Fibroblast of gingiva (primary cell): ENCODE results near the gene PPIP5K2.
A peak's percentile ranks its signal among the peaks of the same experiment; 100 is the strongest.
"Not testable (repeated sequence)": the region's sequence is repeated elsewhere in the genome, so short reads cannot be mapped to it uniquely, and the experiment has no call there.

Experiments used
- DNase-seq: peaks from one replicate; pipeline ENCODE4 v3.0.0-alpha.2; 2011; ENCODE audit warnings: low read depth

Gene PPIP5K2

DNA sequence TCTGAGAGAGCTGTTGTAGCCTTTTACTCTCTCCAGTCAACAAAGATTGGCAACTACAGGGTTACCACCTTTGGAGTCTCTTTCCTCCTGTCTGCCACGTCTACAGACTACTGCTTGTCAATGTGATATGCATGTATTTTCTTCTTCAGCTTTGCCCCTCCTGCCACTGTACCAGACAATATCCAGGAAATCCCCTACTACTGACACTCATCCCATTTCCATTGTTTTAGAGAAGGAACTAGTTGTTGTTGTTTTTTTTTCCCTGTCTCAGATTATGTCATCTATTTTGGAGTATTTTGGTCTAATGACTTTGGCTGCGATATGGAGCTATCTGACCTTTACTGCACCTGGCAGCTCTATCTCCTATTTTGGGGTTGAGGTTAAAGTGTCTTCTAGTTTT lies 88.4 kb downstream of the PPIP5K2 start:
- DNase-seq, result no peak

DNA sequence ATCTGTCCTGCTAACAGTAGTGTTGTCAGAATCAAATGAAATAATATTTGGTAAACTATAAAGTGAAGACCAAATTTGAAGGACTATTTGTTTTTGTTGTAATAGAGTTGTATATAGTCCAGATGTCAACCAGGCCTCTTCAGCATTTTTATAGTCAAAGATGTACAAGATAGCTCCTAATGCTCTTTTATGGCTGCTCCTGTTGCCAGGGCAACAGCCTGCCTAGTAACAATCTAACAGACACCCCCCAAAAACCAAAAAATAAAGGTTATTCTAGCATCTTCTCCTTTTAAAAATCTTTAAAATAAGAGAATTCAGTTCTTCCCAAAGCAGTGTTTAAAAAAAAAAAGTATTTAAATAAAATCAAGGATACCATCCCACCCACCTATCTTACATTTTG lies 89.0 kb downstream of the PPIP5K2 start:
- DNase-seq, result no peak

DNA sequence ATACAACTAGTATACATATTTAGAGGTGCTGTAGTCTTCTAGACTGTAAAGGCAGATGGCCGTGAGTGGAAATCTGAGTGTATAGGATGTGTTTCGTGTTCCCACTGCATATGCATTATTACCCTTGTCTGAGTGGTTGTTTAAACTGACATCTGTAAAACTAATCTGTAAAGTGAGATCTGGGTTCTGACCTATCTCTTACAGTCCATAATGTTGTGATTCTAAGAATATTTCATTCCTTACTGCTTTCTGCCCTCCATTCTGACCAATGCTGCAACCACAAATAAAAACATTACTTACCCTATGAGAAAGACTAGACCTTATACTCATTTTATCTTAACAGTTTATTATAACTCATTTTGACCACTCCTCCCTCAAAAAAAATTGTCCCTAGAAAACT lies 90.9 kb downstream of the PPIP5K2 start:
- DNase-seq, result no peak

DNA sequence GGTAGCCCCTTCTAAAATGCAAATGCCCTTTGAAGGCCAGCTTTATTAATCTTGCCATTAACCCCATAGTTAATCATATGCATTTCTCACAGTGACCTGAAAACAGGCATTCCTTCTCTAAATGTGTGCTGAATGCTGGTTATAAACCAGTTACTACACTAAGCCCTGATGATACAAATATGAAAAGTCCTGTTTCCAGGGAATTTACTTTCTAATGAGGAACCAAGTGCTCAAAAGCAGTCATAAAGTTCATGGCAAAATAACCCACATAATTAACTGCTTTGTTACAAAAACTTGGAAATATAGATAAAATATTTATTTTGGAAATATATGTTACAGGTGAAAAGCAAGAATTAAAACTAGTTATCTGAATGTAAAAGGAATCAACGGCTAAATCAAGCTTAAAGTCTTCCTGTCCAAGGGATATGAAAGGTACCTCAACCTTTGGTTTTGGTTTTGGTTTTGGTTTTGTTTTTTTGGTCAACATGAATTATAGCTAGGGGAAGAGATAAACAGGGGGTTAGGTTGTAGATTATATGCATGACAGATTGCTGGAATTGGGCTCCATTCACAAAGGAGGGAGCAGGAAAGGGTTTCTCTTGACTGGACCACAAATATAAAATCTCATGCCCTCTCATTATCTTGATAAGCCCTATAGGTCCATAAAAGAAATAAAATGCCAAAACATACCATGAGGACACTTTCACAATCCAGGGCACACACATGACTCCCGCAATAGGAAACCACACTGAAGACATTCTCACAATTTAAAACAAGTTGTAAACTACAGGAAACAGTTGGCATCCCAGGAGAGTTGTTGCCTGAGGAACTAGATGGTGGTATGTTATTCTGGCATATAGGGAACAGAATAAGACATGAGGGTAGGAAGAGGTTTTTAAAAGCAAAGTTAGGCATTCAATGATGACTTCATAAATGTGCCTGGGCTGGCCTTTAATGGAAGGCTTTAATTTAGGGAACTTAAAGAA lies 91.8 kb downstream of the PPIP5K2 start:
- DNase-seq, result no peak

DNA sequence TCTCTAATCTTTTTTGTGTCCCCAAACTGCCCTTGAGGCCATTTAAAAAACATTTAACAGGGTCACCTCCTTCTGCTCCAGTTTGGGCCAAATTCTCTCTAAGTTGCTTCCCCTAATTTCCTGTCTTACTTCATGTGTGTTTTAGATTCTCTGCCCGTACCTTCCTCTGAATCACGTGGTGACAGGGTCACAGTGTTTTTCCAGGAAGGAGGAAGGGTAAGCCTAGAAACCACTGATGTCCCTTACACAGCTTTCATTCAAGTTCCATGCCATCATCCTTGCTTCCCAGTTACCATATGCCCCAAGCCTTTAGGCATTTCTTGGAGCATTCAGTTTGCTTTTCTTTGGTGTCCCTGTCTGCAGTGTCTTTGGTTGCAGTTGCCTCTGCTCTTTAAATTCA lies 96.0 kb downstream of the PPIP5K2 start:
- DNase-seq, result no peak

DNA sequence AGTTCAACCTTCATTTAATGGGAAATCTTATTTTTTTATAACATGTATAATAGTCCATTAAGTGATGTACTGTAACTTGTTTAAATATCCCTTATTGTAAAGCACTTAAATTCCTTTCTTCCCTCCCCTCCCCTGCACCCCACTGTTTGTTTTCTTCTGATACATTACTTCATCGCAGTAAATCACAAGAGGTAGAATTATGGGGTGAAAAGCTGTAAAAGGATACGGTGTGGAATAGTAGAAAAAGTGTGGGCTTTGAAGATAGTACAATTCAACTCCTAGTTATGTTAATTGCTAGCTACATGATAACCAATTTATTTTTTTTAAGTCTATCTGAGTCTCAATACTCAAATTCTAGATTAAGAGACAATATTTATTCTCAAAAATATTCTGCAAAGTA lies 96.6 kb downstream of the PPIP5K2 start:
- DNase-seq, result no peak

DNA sequence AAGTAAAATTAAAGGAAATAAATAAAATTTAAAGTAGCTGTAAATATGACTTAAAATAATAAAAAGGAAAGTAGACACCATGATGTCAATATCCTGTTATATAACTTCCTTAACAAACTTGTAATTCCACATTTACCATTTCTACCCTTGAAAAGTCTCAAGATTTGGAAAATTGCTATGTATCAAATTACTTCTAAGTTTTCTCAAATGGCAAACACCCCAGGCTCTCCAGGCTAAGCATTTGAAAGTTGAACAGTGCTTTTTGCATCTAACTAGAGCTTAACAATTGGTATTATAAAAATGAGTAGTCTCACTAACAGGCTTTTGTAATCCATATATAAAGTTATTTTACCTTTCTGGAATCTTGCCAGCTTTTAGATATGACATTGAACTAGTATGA lies 97.0 kb downstream of the PPIP5K2 start:
- no peak for DNase-seq

DNA sequence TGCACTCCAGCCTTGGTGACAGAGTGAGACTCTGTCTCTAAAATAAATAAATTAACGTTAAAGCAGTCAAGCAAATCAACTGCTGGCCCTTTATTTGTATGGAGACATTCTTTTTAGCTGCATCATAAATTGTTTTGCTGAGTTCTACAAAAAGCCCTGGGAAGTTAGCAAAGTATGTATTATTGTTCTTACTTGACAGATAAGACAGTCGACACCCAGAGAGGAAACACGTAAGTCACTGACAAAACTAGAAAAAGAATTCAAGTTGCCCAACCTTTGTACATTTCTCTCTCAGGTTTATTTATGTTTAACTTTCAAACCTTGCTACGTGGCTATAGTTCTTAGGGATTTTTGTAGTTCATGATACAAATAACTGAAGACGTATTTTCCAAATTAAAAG lies 98.1 kb downstream of the PPIP5K2 start:
- DNase-seq, result peak; percentile 68

DNA sequence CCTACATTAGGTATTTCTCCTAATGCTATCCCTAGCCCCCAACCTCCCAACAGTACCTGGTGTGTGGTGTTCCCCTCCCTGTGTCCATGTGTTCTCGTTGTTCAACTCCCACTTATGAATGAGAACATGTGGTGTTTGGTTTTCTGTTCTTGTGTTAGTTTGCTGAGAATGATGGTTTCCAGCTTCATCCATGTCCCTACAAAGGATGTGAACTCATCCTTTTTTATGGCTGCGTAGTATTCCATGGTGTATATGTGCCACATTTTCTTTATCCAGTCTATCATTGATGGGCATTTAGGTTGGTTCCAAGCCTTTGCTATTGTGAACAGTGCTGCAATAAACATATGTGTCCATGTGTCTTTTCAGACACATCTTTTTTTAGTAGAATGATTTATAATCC lies 99.0 kb downstream of the PPIP5K2 start:
- not testable (repeated sequence) for DNase-seq

DNA sequence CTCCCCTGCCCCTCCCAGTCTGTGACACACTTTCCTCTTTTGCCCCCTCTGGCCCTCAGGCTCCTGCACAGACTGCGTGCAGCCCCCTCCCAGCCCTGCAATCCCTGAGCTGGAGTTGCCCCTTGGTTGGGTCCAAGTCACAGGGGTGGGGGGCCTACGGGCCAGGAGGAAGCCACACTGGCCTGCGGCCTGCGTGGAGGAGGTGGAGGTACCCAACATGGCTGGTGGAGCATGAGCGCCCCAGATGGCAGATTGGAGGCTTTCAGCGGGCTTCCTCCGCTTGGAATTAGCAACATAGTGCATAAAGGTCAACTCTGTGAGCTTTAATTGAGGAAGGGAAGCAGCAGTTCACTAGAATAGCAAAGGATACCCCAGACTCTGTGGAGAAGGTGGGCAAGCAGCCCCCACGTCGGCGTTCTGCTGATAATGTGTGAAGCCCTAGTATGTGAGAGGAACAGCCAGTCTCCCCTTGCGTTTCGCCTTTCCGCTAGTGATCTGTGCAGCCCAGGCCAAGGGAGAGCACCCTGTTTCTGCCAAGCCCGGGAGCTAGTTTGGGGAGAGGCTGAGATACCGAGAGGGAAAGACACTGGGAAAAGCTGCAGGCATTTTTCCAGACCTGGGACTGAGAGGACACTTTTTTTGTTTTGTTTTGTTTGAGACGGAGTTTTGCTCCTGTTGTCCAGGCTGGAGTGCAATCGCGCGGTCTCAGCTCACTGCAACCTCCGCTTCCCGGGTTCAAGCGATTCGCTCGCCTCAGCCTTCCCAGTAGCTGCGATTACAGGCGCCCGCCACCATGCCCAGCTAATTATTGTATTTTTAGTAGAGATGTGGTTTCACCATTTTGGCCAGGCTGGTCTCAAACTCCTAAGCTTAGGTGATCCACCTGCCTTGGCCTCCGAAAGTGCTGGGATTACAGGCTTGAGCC lies 103.2 kb downstream of the PPIP5K2 start:
- no peak for DNase-seq

DNA sequence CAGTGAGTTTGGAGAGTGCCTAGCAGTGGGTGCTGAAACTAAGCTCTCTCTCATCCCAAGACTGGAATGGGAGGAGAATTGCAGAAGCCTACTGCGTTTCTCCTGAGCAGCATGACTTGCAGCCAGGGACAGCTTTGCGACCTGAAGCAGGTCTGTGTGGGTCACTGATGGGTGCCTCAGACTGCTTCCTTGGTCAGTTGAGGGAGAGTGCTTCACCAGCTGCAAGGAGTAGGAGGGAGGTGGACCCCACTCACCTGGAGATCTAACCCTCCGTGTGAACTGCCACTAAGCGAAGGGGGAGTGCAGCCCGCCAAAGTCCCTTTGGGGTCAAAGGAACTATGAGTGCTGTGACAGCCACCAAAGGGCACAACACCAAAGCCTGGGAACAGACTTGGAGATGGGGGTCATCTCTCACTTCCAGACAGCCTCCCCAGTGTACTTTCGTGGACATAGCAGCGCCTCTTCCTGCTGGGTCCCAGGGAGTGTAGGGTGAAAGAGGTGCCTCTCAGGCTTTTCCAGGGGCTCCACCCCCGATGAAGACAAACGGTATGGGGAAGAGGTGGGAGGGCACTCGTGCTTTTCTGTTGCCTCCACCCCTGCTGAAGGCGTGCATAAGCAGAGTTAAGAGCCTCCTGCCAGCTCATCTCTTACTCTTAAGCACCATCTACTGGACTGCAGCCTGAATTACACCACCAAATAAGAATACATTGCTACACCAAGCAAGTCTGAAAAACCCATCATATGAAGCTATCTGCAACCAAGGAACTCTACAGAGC lies 104.2 kb downstream of the PPIP5K2 start:
- DNase-seq, result peak; percentile 76

DNA sequence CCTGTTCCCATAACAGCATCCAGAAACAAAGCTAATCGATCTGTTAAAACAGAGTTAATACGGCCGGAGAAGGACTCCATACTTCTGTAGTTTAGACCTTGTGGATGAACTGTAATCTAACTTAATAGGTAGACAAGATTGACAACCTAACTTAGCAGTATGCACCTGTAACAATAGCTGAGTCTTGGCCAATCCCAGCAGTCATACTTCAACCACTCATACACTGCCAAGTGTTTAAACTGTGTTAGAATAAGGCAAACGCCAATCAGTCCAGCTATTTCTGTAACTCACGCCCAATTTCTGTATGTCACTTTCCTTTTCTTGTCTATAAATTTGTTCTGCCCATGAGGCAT lies 104.8 kb downstream of the PPIP5K2 start:
- no peak for DNase-seq

DNA sequence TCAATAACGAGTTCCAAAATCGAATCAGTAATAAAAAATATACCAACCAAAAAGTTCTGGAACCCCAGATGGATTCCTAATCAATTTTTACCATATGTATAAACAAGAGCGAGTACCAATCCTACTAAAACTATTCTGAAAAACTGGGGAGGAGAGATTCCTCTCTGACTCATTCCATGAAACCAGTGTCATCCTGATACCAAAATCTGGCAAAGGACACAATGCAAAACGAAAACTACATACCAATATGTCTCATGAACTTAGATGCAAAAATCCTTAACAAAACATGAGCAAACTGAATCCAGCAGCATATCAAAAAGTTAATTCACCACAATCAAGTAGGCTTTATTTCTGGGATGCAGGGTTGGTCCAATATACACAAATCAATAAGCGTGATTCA lies 108.0 kb downstream of the PPIP5K2 start:
- DNase-seq, result no peak

DNA sequence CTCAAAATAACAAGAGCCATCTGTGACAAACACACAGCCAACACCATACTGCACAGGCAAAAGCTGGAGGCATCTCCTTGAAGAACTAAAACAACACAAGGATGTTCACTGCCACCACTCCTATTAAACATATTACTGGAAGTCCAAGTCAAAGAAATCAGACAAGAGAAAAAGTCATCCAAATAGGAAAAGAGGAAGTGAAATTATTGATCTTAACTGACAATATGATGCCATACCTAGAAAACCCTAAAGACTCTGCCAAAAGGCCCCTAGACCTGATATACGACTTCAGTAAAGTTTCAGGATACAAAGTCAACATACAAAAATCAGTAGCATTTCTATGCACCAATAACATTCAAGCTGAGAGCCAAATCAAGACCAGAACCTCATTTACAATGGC lies 108.5 kb downstream of the PPIP5K2 start:
- no peak for DNase-seq

DNA sequence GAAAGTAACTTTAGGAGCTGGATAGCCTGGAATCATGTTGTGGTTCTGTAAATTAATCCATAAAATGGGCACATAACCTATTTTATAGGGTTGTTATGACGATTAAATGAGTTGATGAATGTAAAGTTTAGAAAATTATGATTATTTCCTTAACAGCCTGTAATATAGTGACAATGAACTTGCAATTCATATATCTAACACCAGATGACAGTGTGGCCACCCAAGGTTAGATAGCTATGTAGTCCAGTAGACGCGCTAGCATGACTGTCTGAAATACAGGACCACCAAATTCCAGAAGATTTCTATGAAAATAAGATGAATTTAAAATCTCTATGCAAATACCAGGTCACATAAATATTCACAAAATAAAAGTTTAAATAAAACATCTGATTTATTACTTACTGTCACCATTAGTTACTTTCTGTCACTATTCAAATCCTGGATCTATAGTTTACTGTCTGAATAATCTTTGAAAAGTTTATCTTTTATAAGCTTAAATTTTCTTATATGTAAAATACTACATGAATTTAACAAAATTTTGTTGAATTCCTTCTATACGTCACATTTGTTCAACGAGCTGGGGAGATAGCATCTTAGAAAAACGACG lies 112.4 kb downstream of the PPIP5K2 start:
- peak; percentile 29 for DNase-seq

DNA sequence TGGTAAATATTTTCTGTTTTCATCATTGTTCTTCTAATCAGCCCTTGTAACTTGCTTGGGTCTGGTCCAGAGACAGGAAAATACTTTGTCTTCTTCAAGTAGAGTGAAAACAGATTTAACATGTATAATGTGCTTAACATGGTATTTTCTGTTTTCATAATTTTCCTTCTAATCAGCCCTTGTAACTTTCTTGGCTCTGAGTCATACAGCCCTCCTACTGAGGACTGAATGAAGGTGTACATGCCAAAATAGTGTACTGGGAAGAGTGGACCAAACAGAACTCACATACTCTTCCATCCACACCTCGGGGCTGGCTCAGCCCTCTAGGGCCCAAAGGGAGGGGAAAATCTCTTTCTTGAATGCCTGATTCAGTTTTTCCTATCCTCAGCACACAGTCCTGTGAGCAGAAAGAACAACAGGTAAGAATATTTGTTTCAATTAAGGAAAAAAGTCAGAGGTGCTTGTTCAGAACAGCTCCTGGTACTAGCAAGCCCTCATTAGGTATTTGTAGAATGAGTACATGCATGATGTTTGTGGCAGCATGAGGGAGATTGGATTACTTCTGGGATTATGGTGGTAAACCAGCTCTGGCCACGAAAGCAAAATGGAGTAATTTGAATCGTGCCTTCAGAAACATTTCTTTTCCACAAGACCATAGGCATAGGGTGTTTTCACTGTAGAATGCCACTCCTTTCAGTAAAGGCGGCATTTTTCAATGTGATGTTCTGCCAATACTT lies 114.3 kb downstream of the PPIP5K2 start:
- DNase-seq, result no peak

DNA sequence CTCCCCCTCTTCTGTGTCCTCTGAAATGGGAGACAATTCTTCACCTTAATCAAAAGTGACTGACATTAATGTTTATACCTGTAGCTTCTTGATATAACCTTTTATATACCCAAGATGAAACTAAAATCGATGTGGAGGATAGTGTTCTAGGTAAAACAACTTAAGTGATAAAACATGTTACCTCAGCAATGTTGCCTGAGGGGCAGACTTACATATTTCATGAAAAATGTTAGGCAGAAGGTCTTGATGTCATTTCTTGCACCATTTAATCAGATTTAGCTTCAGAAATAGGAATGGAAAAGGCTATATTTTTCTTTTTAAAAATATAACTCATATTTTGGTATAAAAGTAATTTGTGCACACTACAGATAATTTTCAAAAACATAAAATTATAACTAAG lies 115.8 kb downstream of the PPIP5K2 start:
- DNase-seq, result no peak

DNA sequence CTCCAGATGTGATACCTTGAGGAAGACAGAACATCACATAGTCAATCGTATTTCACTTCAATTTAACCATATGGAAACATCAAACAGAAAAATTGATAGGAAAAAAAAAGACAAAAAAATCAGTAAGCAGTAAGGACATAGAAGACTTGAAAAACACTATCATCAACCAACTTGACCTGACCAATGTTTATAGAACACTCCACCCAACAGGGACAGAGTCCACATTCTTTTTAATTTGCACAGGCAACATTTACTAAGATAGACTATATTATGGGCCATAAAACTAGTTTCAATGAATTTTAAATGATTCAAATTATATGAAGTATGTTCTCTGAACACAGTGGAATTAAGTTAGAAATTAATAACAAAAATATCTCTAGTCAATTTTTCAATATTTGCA lies 117.7 kb downstream of the PPIP5K2 start:
- DNase-seq, result no peak

DNA sequence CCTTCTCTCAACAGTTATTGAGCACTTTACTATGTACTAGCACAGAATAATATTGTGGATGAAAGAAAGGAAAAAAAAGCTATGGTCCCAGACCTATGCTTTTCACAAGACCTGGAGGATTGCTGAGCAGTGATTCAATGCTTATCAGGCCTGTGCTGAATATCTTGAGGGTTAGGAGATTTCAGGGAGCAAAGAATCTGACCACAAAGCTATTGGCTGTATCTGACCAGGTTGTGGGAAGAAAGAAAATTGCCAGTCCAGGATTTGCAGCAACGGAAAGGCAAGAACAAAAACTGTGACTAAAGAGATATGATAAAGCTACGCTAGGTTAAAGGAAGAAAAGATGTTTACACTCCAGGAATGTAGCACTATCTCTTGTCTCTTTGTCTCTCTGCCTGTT lies 123.6 kb downstream of the PPIP5K2 start:
- DNase-seq, result no peak

DNA sequence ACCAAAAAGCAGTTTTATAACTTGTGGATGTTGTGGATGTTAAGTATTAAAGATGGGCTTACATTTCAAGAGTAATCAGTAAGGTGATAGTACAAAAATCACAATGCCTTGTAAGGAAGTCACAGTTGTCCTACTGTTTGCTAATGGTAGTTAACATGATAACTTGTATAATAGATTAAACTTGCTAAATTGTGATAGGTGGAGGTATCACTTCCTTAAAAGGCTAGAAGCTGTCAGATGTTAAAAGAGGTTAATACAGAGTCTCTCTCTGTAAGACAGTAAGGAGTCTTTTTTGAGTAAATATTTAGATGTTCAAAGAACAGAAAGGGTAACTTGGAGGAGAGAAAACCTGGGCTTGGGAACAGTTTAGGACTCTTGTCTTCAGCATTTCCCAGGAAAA lies 124.3 kb downstream of the PPIP5K2 start:
- DNase-seq, result no peak

DNA sequence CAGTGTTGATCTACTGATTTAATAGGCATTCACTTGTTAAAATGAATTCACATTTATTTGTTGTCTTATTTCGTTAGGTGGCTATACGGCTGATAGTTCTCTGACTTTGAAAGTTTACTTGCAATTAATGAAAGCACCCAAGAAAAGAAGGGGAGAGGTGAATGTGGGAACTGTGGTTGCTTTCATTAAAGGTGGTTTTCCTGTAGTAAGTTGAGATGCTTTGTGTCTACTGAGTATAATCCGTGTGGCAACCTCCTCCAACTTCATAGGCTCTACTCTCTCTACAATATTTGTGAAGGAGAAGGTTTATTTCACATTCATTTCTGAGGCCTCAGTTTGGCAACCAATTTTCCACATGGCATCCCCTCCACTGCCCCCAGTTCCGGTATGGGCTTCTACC lies 125.7 kb downstream of the PPIP5K2 start:
- DNase-seq, result no peak
